NB4 (cell line): ENCODE data around the gene COX17.

Experiments used
- CTCF ChIP-seq: IDR thresholded peaks from one replicate; pipeline ENCODE4 v1.5.1; 2012; ENCODE audit warnings: low read depth, low read length
- MYC ChIP-seq: IDR thresholded peaks from 2 replicates; pipeline ENCODE4 v1.6.1; 2011; ENCODE audit warnings: low read depth, low read length
- POLR2A ChIP-seq: IDR thresholded peaks from 2 replicates; pipeline ENCODE4 v1.6.1; 2011; ENCODE audit warnings: mild to moderate bottlenecking; ENCODE audit not compliant: insufficient read length; ENCODE audit errors: extremely low read depth

GRCh38 chr3:119641416-119641815 is 35.8 kb downstream of the COX17 start:
- TF ChIP-seq POLR2A (no peak), CTCF (no peak), MYC (no peak)
